Stomach (tissue), 9 donors: Measurements from ENCODE around the gene NLGN1. TPM values are rescaled to one million over a fixed set of nuclear protein-coding genes. Genes with fewer than 3 reads are reported as not detected.

ENCODE experiments used
- DNase-seq, 2 donors: peaks; one replicate each; pipeline versions ENCODE4 v3.0.0 to v3.0.0-alpha.2; 2013 to 2019
- H3K27ac ChIP-seq, 5 donors: fragments of 200-600 bp in 4 of 5; sonication (generic) in 4 of 5; one replicate each; pipeline ENCODE4 v1.5.1; 2013 to 2019; ENCODE audit warnings: mild to moderate bottlenecking in 1 of 5, moderate library complexity in 1 of 5
- H3K27me3 ChIP-seq, 3 donors: fragments of 200-600 bp; sonication (generic); one replicate each; pipeline ENCODE4 v1.5.1; 2017 to 2019; ENCODE audit warnings: mixed run types in 1 of 3
- H3K36me3 ChIP-seq, 4 donors: fragments of 200-600 bp; sonication (generic); 1 replicate in 3 of 4; 2 replicates in 1 of 4; pipeline ENCODE4 v1.5.1; 2016 to 2019
- H3K4me1 ChIP-seq, 4 donors: fragments of 200-600 bp; sonication (generic); one replicate each; pipeline ENCODE4 v1.5.1; 2016 to 2019
- H3K4me3 ChIP-seq, 4 donors: fragments of 200-600 bp; sonication (generic) in 3 of 4; one replicate each; pipeline ENCODE4 v1.5.1; 2016 to 2019; ENCODE audit warnings: mild to moderate bottlenecking in 1 of 4
- H3K9me3 ChIP-seq, 4 donors: fragments of 200-600 bp; sonication (generic); one replicate each; pipeline ENCODE4 v1.5.1; 2016 to 2019
- EP300 ChIP-seq: sonication (generic); formaldehyde crosslinking; IDR thresholded peaks from one replicate; pipeline ENCODE4 v1.6.1; 2017; ENCODE audit warnings: antibody characterized with exemption
- POLR2A ChIP-seq, 4 donors: fragments of 450-650 bp; IDR thresholded peaks; one replicate each; pipeline ENCODE4 v1.6.1; 2016; ENCODE audit warnings: antibody characterized with exemption in 4 of 4, control low read depth in 2 of 4, mild to moderate bottlenecking in 1 of 4, moderate library complexity in 1 of 4
- POLR2AphosphoS5 ChIP-seq, 3 donors: sonication (generic); formaldehyde crosslinking; IDR thresholded peaks; one replicate each; pipeline ENCODE4 v1.6.1; 2016; ENCODE audit warnings: antibody characterized with exemption in 3 of 3
- WGBS, 5 donors: extraction: QIAGEN DNeasy Blood & Tissue Kit in 3 of 5; methylation state at CpG; one replicate each; pipeline versions ENCODE4 v1.1.5 to v1.1.7; 2013 to 2018; 5-methylcytosine and 5-hydroxymethylcytosine counted together
- intact Hi-C: fragments of 100-400 bp; cut with DNase I; formaldehyde crosslinking; loops from one replicate; pipeline ENCODE4 v1.15.1; 2023; ENCODE audit warnings: low total_unique reads
- polyA plus RNA-seq, 3 donors: library from polyadenylated mRNA; stranded (reverse); fragments of 200-250 nt; gene quantifications; one replicate each; pipeline ENCODE4 v1.2.3, GENCODE V29; 2013
- total RNA-seq, 5 donors: library from RNA; depleted of rRNA; stranded (reverse); fragments of >200 nt; gene quantifications; one replicate each; pipeline versions ENCODE4 v1.1.0 to v1.2.3, GENCODE V29; 2014 to 2016
- TF ChIP-seq, protein P1 (sequence below), 7 experiments: fragments of 450-650 bp in 4 of 7; fragments of 200-600 bp in 3 of 7; sonication (generic) in 3 of 7; IDR thresholded peaks; one replicate each; pipeline ENCODE4 v1.5.1; 2016 to 2019; ENCODE audit warnings: antibody characterized with exemption in 7 of 7, control low read depth in 2 of 7, mild to moderate bottlenecking in 1 of 7
- donor health status: healthy with polysubstance abuse.
- donor health status: Bipolar disorder and iron deficiency.
- donor health status: healthy.

The NLGN1 gene
- total and polyA plus RNA-seq, 8 donors: 0.15 to 45.2 (median 4.8) TPM; not detected in 1

DNA sequence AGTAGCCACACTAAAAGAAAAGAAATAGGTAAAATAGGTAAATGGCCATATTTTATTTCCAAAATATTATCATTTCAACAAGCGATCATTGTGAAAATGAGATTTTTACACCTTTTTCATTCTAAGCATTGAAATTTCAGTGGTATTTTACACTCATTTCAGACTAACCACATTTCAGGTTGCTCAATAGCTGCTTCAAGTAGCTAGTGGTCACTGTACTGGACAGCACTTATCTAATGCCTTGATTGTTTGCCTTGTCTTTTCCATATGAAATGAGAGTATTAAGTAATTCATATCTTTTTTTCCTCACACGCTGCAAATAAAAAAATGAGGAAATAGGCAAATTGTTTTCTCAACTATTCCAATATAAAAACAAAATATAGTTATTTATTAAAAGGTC, 332.8 kb downstream of the NLGN1 start:
- 83 to 91% (median 85%) methylated on average over 2 of the region's 2 CpGs for WGBS, 5 donors
- Histone ChIP-seq H3K27ac (no peak overlapping the region), H3K4me1 (no peaks in the 10 kb centered on the region), H3K4me3 (no peak overlapping the region), H3K36me3 (no peaks in the 10 kb centered on the region), H3K9me3 (no peaks in the 10 kb centered on the region), H3K27me3 (no peaks in the 10 kb centered on the region)
- intact Hi-C loops: no loop called here
- no peak for DNase-seq
- TF ChIP-seq POLR2AphosphoS5 (IDR thresholded peaks at IDR 0.05) (no peak), EP300 (no peak), POLR2A (IDR thresholded peaks at IDR 0.05) (no peak)
- TF ChIP-seq, protein P1, sequence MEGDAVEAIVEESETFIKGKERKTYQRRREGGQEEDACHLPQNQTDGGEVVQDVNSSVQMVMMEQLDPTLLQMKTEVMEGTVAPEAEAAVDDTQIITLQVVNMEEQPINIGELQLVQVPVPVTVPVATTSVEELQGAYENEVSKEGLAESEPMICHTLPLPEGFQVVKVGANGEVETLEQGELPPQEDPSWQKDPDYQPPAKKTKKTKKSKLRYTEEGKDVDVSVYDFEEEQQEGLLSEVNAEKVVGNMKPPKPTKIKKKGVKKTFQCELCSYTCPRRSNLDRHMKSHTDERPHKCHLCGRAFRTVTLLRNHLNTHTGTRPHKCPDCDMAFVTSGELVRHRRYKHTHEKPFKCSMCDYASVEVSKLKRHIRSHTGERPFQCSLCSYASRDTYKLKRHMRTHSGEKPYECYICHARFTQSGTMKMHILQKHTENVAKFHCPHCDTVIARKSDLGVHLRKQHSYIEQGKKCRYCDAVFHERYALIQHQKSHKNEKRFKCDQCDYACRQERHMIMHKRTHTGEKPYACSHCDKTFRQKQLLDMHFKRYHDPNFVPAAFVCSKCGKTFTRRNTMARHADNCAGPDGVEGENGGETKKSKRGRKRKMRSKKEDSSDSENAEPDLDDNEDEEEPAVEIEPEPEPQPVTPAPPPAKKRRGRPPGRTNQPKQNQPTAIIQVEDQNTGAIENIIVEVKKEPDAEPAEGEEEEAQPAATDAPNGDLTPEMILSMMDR (IDR thresholded peaks at IDR 0.05): no peak

DNA sequence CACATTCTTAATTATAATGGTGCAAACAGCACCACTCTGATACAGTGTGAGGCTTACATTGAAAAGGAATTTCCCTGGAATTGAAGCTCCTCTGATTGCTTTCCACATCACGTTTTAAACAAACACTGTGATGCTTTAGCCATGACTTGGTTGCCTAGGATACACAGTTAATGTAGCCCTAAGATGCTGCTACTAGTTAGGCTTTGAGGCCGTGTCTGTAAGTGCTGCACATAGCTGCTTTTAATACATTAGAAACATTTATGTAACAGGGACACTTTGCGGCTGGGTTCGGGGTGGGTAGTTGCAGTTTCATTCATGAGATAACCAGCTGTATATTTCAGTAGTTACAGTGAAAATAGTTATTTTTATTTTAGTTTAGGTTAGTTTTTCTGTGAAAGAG, 334.7 kb downstream of the NLGN1 start:
- no peak overlapping the region for H3K4me3 ChIP-seq
- 59 to 73% (median 67%) methylated on average over 4 of the region's 4 CpGs for WGBS, 5 donors
- intact Hi-C loops: no loop called here
- no peak overlapping the region for H3K27ac ChIP-seq
- no peaks in the 10 kb centered on the region for H3K27me3 ChIP-seq
- DNase-seq: peak in 1 of 2 donors; percentile 22
- H3K36me3 ChIP-seq: no peaks in the 10 kb centered on the region
- H3K4me1 ChIP-seq: no peaks in the 10 kb centered on the region
- no peak for TF ChIP-seq POLR2A (IDR thresholded peaks at IDR 0.05)
- TF ChIP-seq, protein P1 (IDR thresholded peaks at IDR 0.05): no peak
- no peaks in the 10 kb centered on the region for H3K9me3 ChIP-seq

DNA sequence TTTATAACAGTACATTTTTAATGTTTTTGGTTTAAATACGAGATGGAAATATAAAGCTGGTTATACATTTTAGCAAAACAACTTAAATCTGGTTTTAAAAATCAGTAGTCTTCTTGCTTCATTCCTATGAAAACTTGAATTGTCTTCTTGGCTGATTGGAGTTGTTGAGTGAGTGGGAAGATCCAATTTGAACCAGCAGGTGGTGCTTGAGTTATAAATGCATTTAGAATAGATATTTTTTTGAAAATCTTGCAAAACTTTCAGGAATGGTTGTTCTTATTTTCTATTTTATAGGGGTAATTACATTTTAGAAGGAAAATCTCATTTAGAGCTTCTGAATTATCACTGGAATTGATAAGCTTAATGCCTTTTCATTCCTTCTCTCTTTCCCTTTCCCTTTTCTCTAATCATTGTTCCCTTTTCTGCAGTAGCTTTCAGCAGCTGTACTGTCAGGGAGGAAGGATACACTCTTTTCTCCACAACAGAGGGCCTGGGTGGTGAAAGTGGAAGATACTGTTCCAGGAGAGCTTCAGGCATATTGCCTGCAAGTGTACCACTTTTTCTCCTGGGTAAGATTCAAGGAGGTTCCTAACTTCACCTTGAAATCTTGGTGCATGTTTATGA, 335.6 kb downstream of the NLGN1 start:
- H3K36me3 ChIP-seq: no peaks in the 10 kb centered on the region
- H3K4me3 ChIP-seq: no peak overlapping the region
- no peaks in the 10 kb centered on the region for H3K9me3 ChIP-seq
- 67 to 72% (median 71%) methylated on average over 1 of the region's 1 CpG for WGBS, 5 donors
- no peaks in the 10 kb centered on the region for H3K27me3 ChIP-seq
- TF ChIP-seq POLR2AphosphoS5 (IDR thresholded peaks at IDR 0.05): no peak
- TF ChIP-seq EP300: no peak
- TF ChIP-seq, protein P1 (IDR thresholded peaks at IDR 0.05): peak in 2 of 7 experiments; percentile 19 to 25
- TF ChIP-seq POLR2A (IDR thresholded peaks at IDR 0.05): no peak
- H3K4me1 ChIP-seq: no peaks in the 10 kb centered on the region
- intact Hi-C loops: no loop called here
- no peak overlapping the region for H3K27ac ChIP-seq
- peak in 1 of 2 donors; percentile 51 for DNase-seq

DNA sequence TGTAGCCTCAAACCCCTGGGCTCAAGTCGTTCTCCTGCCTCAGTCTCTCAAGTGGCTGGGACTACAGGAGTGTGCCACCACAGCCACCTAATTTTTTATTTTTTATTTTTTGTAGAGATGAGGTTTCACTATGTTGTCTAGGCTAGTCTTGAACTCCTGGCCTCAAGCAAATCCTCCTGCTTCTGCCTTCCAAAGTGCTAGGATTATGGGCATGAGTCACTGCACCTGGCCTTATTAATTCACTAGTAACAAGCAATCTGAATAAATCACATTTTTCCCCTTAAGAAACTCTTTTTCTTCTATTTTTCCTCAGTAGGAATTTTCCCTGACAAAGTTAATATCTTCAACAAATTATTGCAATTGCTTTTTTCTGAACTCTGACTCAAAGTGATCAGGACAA, 336.9 kb downstream of the NLGN1 start:
- no peak overlapping the region for H3K4me3 ChIP-seq
- 78 to 92% (median 89%) methylated on average over 1 of the region's 1 CpG for WGBS, 5 donors
- intact Hi-C loops: no loop called here
- no peaks in the 10 kb centered on the region for H3K9me3 ChIP-seq
- no peak for DNase-seq
- no peaks in the 10 kb centered on the region for H3K36me3 ChIP-seq
- TF ChIP-seq, protein P1 (IDR thresholded peaks at IDR 0.05): no peak
- TF ChIP-seq POLR2AphosphoS5 (IDR thresholded peaks at IDR 0.05) (no peak), EP300 (no peak), POLR2A (IDR thresholded peaks at IDR 0.05) (no peak)
- H3K4me1 ChIP-seq: no peaks in the 10 kb centered on the region
- no peaks in the 10 kb centered on the region for H3K27me3 ChIP-seq
- H3K27ac ChIP-seq: no peak overlapping the region
